D721Med (cell line): ENCODE measurements around the gene SOCS1.

Experiments
- DNase-seq: peaks from one replicate; pipeline ENCODE4 v3.0.0; 2011; ENCODE audit warnings: low spot score; ENCODE audit not compliant: insufficient read length
- FAIRE-seq: peaks from 2 replicates; lab custom pipeline; 2011; peaks lifted over from hg19 to GRCh38; lab: Jason Lieb, UNC
- CTCF ChIP-seq: IDR thresholded peaks from 2 replicates; pipeline ENCODE4 v1.5.1; 2012; ENCODE audit warnings: mild to moderate bottlenecking, control low read depth; ENCODE audit not compliant: insufficient read depth; ENCODE audit errors: missing control alignments

Gene SOCS1

GRCh38 chr16:11278681-11279628, 23.0 kb upstream of the SOCS1 start:
- no peak for FAIRE-seq
- DNase-seq = no peak
- TF ChIP-seq CTCF = no peak

GRCh38 chr16:11277607-11278337, 21.8 kb upstream of the SOCS1 start:
- DNase-seq = no peak
- TF ChIP-seq CTCF = no peak
- no peak for FAIRE-seq

- DNase-seq (no peak), FAIRE-seq (no peak)
- no peak for TF ChIP-seq CTCF
These were observed 21.0 kb upstream of the SOCS1 start for GRCh38 chr16:11276896-11277593.

GRCh38 chr16:11276143-11276895, 20.3 kb upstream of the SOCS1 start, which contains the start of gene PRM2:
PRM2 (minus strand) TSS chr16:11276480; CDS start chr16:11276370, 110 bp downstream.
- FAIRE-seq = no peak
- no peak for TF ChIP-seq CTCF
- DNase-seq = no peak

- TF ChIP-seq CTCF = no peak
- FAIRE-seq (no peak), DNase-seq (no peak)
These were observed 19.0 kb upstream of the SOCS1 start for GRCh38 chr16:11274964-11275363.

- no peak for FAIRE-seq
- no peak for TF ChIP-seq CTCF
- DNase-seq = no peak
These were observed 17.8 kb upstream of the SOCS1 start for GRCh38 chr16:11273721-11274324.
